HG02840 (cell line): ENCODE measurements around the gene NCL.

ENCODE experiments used
- ATAC-seq: cut with Tn5 transposase; IDR thresholded peaks from one replicate; pipeline ENCODE4 v1.9.1; 2021; ENCODE audit warnings: mild to moderate bottlenecking, moderate library complexity, moderate number of reproducible peaks; ENCODE audit not compliant: unreplicated experiment, low FRiP score

The NCL gene

DNA sequence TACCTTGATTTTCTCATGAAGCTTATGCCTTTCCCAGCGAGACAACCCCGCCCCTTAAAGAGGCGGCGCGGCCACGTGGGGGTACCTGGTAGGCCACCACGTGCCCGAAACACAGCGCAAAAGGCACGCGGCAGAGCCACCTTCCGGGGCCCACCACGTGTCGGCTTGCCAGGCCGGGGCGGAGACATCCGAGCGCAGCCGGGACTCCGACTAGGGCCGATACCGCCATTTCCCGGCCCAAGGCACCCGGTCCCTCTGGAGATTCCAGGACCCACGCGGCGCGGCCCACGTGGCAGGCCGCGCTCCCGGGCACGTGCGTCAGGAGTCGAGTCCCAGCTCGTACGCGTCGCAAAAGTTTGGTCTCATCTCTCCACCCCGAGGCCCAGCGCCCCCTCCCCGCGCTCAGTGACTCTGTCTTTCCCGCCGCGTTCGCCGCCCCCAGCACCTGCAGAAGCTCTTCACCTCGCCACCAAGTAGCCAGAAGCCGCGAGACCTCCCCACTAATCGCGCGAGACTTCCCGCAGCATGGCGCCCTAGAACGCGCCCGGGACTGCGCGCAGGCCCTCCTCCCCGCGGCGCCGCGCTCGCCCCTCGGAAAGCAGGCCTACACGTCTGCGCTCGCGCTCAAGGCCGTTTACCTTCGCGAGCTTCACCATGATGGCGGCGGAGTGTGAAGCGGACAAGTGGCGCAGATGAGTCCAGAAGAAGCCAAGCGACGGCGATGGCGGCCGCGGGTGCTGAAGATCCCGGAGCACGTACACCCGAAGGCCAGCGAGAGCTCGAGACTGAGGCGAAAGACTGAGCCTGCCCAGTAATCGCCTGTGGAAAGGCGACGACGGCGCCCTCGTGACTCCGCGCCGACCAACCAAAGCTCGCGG is at the start of gene NCL:
NCL (minus strand) TSS at position 787 of the 878 bp plus-strand sequence; CDS start at position 656, 131 bp downstream.
- peak; percentile 90 for ATAC-seq

DNA sequence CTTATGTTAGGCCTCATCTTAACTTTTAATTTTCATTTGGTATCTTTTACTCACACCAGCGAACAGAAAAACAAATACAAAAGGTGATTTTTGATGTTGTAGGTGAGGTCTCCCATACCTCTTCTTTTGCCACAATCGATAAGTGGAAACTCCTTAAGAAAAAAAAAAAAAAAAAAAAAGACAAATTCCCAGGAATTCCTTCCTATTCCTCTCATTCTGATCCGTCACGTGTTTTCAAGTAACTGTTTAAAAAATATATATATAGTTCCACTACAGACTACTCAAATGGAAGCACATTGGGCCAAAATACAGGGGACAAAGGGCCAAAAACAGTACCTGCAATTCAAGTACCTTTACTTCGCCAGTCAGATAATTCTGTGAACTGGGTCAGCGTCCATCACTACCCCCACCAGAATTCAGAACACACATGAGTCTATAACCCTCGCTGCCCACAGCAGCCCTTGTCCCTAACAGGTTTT is 49.5 kb upstream of the NCL start:
- ATAC-seq = no peak

DNA sequence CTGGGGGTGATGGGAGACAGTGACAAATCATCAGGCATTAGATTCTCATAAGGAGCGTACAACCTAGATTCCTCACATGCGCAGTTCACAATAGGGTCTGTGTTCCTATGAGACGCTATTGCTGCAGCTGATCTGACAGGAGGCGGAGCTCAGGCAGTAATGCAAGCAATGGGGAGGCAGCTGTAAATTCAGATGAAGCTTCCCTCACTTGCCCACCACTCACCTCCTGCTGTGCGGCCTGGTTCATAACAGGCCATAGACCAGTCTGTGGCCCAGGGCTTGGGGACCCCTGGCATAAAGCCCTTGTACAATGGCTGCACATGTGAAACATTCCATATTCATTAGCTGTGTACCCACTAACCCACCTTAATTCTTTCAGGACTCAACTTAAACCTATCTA is 47.9 kb upstream of the NCL start:
- no peak for ATAC-seq

DNA sequence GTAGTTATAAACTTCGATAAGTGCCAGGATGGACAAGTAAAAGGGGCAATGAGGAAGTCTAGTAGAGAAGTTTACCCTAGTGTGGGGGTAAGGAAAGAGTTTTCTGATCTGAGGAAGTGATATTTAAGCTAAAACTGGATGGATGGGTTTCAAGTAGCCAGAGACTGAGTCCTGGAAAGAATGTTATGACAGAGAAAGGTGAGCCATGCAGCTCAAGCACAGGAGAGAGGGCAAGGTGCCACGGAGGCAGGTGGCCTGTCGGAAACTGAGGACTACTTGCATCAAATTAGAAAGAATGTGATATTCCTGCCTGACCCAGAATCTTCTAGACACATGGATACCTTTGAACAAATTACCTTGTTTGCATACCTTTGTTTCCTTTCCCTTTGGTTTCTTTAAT is 39.5 kb upstream of the NCL start:
- ATAC-seq = no peak

DNA sequence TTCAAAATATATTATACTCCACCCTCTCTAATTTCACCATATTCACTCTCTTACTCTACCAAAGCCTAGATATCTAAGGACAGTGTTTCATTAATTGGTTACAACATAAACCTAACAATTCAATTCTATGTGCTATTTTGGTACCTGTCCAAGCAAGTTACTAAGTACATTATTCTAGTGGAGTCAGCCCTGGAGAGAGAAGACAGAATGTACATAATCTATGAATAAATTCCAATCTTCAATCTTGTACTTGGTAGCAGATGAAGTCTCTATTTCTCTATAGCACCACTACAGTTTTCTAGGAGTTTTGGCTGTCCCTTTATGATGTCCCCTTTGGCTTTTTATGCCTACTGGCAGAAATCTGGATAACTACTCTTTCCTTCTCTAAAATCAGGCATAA is 38.3 kb upstream of the NCL start:
- no peak for ATAC-seq

DNA sequence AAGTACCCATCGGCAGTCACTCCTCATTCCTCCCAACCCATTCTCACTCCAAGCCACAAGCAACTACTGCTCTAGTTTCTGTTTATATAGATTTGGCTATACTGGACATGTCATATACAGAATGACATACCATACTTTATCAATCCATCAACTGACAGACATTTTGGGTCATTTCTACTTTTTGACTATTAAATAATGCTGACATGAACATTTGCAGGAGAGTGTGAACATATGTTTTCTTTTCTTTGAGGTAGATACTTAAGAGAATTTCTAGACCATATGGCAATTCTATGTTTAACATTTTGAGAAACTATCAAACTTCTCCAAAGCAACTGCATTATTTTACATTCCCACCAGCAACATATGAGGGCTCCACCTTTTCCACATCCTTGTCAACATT is 33.4 kb upstream of the NCL start:
- ATAC-seq = no peak

- ATAC-seq = no peak
Measured at GRCh38 chr2:231494669-231495068, 30.4 kb upstream of the NCL start.

GRCh38 chr2:231490801-231491200 is 26.5 kb upstream of the NCL start:
- ATAC-seq = no peak

DNA sequence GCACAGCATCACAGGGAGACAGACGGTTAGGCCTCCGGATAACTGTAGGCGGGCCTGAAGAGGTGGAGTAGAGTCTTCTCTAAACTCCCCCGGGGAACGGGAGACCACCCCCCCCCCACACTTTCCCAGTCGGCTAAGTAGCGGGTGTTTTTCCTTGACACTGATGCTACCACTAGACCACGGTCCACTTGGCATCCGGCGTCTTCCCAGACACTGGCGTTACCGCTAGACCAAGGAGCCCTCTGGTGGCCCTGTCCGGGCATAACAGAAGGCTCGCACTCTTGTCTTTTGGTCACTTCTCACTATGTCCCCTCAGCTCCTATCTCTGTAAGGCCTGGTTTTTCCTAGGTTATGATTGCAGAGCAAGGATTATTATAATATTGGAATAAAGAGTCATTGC is 25.7 kb upstream of the NCL start:
- no peak for ATAC-seq

GRCh38 chr2:231488331-231488730 is 24.0 kb upstream of the NCL start:
- no peak for ATAC-seq

GRCh38 chr2:231486851-231487596 is 22.7 kb upstream of the NCL start:
- ATAC-seq = no peak

DNA sequence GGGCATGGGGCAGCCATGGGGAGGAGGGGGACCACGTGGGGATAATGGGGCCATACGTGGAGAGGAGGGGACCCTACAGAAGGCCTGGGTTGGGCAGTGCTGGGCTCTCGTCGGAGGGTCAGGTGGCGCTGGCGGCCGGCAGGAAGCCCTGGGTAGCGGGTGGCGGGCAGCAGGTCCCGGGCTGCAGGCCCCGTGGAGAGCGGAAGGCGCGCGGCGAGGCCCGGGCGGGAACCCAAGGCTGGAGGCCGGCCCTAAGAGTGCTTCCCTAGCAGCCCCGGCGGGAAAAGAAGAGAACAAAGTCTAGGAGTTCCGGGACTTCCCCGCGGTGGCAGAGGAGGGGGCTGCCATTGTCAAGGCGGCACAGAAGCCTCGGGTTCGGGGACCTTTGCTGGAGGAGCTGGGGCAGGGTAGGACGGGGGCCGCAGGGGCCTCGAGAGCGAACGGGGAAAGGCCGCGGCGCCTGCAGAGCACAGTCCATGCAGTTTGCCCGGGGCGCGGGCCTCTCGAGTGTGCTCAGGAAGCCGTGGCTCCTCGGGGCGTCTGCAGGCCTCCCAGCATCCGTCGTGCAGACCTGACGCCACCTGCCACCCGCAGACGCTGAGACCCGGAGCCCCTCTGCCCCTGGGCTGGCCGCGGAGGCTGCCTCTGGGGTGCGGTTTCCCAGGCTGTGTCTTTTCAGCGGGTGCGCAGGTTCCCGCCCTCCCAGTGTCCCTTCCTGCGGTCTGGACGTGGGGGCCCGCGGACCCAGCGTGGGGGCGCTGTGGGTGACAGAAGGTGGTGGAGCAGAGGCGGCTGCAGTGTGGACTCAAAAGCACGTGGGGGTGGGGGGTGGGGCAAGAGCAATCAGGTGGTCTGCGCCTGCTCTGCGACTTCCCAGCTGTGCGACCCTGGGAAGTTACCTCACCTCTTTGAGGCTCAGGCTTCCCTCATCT is 19.4 kb upstream of the NCL start:
- ATAC-seq = no peak

GRCh38 chr2:231482806-231483391 is 18.6 kb upstream of the NCL start:
- no peak for ATAC-seq

GRCh38 chr2:231480781-231481180 is 16.5 kb upstream of the NCL start:
- no peak for ATAC-seq

- no peak for ATAC-seq
Measured at GRCh38 chr2:231479455-231479854, 15.2 kb upstream of the NCL start.

GRCh38 chr2:231476920-231477319 is 12.6 kb upstream of the NCL start:
- ATAC-seq = no peak

DNA sequence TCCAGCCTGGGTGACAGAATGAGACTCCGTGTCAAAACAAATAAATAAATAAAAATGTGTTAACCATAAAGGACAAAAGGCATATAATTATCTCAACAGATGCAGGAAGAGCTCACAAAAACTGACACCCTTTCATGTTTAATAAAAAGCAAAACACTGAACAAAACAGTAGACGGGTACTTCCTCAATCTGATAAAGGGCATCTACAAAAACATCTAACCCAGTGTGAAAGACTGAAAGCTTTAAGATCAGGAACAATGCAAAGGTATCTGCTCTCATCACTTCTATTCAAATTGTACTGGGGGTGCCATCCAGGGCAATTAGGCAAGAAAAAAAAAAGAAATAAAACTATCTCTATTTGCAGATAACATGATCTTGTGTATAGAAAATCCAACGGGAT is 11.7 kb upstream of the NCL start:
- no peak for ATAC-seq

DNA sequence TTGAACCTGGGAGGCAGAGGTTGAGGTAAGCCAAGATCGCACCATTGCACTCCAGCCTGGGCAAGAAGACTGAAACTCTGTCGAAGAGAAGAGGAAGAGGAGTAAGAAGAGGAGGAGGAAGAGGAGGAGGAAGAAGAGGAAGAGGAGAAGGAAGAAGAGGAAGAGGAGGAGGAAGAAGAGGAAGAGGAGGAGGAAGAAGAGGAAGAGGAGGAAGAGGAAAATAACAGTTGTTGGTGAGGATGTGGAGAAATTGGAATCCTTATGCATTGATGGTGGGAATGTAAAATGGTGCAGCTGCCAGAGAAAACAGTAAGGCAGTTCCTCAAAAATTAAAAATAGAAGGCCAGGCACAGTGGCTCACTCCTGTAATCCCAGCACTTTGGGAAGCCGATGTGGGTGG is 8.5 kb upstream of the NCL start:
- ATAC-seq = no peak

GRCh38 chr2:231470246-231470900 is 6.1 kb upstream of the NCL start:
- ATAC-seq = no peak

DNA sequence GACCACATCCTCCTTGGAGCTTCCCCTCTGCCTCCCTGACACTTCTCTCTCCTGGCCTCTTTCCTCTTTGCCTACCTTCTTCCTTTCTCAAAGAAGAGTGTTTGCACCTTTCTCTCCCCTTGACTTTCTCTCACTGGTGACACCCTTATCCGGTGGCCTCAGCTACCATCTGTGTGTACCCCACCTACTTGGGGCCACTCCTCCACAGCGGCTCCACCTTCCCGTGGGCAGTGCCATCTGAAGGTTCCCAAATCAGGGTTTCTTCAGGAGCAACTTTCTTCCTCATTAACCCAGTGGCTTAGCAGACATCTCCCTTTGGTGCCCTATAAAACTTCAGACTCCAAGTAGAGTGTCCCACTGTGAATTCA is 5.3 kb upstream of the NCL start:
- ATAC-seq = no peak
